ENCODE data around the gene MAG. TPM values are rescaled to one million over a fixed set of nuclear protein-coding genes. Genes with fewer than 3 reads are reported as not detected.

The MAG gene
- total and polyA plus RNA-seq, 10 of the 15 experiments (the other 5 are each of a cell fraction or from before 2014, with no cell fraction given): 0.03 to 0.82 (median 0.17) TPM; not detected in 2

- TF ChIP-seq PRDM15 (CRISPR knock-in tag; IDR thresholded peaks at IDR 0.05): no peak
- no peak for TF ChIP-seq REST (IDR thresholded peaks at IDR 0.05; ENCODE audit: low read depth, low read length)
- TF ChIP-seq ESRRA (IDR thresholded peaks at IDR 0.05; ENCODE audit: low read length): no peak
- 0 out of 2 replicates have a peak, but pooled peaks have one; percentile 44 for TF ChIP-seq HDGF (IDR thresholded peaks at IDR 0.05)
- TF ChIP-seq POLR2AphosphoS5 (IDR thresholded peaks at IDR 0.05; ENCODE audit: low read length): peak; percentile 35; the same call in 1 of the 2 replicates
- TF ChIP-seq POLR2AphosphoS2 (IDR thresholded peaks at IDR 0.05; ENCODE audit: low read depth, low read length): peak; percentile 13; the same call in 1 of the 2 replicates
- TF ChIP-seq ASH2L (IDR thresholded peaks at IDR 0.05; ENCODE audit: borderline replicate concordance, low read depth): no peak
- no peak for TF ChIP-seq NRF1 (conservative IDR thresholded peaks at IDR 0.05; ENCODE audit: low read depth, low read length)
- TF ChIP-seq BHLHE40 (IDR thresholded peaks at IDR 0.05; ENCODE audit: borderline replicate concordance in 1 of 2, low read depth in 2 of 2, low read length in 1 of 2): no peak
- no peak for TF ChIP-seq NKRF (conservative IDR thresholded peaks at IDR 0.05)
- peak in 1 of 2 experiments; percentile 63; a peak in 2 of 4 replicates for TF ChIP-seq ETV6 (conservative IDR thresholded peaks at IDR 0.05 in 1 of 2, IDR thresholded peaks at IDR 0.05 in 1 of 2; ENCODE audit: borderline replicate concordance in 1 of 2, low read depth in 1 of 2)
These were observed 49.7 kb downstream of the MAG start (continued) for GRCh38 chr19:35341565-35342225.

Data from GM12878 (cell line).